ENCODE data around the gene FOXC2.

DNA sequence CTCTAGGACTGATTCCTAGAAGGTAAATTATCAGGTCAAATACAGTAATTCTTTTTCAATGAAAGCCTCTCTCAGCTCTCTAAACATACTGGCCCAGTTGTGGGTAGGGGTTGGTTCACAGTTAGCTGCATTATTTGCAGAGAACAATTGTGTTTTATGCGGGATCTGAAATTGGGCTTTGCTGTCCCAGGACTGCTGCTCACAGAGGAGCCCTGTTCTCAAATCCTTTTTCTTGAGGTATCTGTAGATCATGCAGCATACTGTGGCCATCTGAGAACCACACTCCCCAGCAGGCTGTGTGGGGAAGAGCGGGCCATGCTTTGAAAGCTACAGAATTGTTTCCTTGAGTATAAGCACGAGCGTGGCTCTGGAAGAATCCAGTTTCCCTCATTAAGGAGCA is 29.1 kb upstream of the FOXC2 start:
- no peak for TF ChIP-seq EZH2 (IDR thresholded peaks at IDR 0.05; ENCODE audit: insufficient read depth, poor library complexity, severe bottlenecking)
- no peak for TF ChIP-seq EZH2phosphoT487 (IDR thresholded peaks at IDR 0.05; ENCODE audit: insufficient read depth, low read depth)

Measured in GM23248 (cell line).